Fibroblast of skin of left biceps (primary cell): ENCODE data around the gene CDT1.

Experiments
- DNase-seq, 2 experiments: peaks; one replicate each; pipeline ENCODE4 v3.0.0-alpha.2; 2013; ENCODE audit warnings: low read depth in 2 of 2

The CDT1 gene

GRCh38 chr16:88804552-88805339, 1.2 kb downstream of the CDT1 start:
- no peak for DNase-seq

GRCh38 chr16:88805340-88805715, 1.7 kb downstream of the CDT1 start:
- no peak for DNase-seq

- DNase-seq: no peak
Observed at GRCh38 chr16:88805887-88806393, 2.4 kb downstream of the CDT1 start.

DNA sequence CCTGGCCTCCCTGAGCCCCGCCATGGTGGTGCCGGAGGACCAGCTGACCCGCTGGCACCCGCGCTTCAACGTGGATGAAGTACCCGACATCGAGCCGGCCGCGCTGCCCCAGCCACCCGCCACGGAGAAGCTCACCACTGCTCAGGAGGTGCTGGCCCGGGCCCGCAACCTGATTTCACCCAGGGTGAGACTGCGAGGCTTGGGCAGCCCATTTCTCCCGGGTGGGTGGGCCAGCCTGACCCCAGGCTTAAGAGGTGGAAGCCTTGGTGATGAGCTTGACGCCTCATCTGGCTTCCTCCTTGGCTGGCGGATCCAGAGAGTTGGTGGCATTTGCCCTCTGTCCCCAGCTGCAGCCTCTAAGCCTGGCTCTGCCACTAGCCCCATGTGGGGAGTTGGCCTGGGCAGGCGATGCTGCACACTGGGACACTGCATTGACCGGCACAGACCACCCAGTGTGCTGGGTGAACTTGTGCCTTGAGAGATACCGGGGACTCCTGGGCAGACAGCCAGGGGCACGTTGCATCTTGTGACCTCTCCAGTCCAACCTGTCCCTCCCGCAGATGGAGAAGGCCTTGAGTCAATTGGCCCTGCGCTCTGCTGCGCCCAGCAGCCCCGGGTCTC, 3.0 kb downstream of the CDT1 start:
- DNase-seq: no peak

DNA sequence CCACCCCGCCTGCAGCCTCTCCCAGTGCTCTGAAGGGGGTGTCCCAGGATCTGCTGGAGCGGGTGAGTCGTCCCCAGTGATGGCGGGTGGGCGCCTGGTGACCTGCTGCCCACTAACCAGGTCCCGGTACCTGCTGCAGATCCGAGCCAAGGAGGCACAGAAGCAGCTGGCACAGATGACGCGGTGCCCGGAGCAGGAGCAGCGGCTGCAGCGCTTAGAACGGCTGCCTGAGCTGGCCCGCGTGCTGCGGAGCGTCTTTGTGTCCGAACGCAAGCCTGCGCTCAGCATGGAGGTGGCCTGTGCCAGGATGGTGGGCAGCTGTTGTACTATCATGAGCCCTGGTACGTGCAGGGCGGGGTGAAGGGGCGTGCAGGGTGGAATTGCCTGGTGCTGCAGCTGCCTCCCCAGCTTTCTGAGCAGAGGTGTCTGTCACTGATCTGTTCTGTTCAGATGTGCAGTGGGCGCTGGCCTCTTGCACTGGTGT, 3.6 kb downstream of the CDT1 start:
- no peak for DNase-seq

GRCh38 chr16:88807626-88808453, 4.3 kb downstream of the CDT1 start:
- DNase-seq: no peak

DNA sequence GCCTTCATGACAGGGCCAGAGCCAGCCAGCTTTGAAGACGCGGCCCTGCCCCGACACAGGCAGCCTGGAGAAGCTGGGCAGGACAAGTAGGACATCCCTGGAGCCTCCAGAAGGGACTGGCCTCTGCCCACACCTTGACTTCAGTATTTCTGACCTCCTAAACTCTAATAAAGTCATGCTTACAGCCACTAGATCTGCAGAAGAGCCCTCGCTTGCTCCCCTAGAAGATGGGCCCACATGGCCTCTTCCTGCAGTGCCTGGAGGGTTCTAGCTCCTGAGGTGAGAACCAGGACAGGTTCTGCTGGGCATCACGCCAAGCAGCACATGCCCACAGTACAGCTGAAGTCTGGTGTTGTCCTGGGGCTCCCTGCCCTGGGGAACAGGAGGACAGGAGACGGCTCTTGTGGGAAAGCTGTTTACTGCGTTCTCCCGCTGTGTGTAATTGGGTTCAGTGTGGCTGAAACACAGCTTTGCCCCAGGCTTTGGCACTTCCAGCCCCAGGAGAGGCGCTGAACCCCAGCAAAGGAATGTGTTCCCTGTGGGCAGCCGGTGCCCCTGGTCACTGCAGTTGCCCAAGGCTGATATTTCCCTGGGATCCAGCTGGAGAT, 5.6 kb downstream of the CDT1 start:
- no peak for DNase-seq

- no peak for DNase-seq
Observed at GRCh38 chr16:88809676-88810165, 6.1 kb downstream of the CDT1 start.

DNA sequence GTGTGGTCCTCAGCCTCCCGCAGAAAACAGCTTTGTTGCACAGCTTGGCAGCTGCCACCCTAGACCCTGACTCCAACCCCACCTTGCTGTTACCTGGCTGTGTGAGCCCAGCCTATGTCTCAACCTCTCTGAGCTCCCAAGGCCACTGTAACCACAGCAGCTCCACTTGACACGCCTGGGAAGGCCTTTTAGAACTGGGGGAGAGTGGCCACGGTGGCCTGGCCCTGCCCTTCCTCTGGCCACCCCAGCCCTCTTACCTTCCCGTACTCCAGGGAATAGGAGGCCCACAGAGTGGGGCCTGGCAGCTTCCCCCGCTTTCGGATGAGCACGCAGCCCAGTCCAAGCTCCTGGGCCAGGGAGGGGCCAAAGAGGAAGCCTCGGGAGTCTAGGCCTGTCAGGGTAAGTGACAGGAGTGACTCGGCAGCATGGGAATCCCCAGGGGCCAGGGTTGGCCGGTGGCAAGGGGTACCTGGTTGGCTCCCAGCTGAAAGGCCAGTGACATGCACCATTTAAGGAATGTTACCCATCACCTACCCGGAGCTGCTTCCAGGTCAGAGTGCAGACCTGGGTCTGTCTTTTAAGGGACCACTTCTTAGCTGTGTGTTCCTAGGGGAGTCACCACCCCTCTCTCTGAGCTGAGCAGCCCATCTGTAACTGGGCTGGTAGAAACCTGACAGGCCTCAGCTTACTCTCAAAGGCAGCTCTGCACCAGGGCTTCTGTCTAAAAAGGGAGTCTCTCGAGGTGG, 6.8 kb downstream of the CDT1 start:
- no peak for DNase-seq

- DNase-seq: peak in 1 of 2 experiments; percentile 50
Observed at GRCh38 chr16:88810912-88811768, 7.6 kb downstream of the CDT1 start.

- DNase-seq: peak; percentile 80 to 84
Observed at GRCh38 chr16:88811769-88812512, 8.4 kb downstream of the CDT1 start, which contains the start of gene APRT. Gene APRT, minus strand, starts transcription at chr16:88811928. Its CDS starts 29 bp downstream, at chr16:88811899.

DNA sequence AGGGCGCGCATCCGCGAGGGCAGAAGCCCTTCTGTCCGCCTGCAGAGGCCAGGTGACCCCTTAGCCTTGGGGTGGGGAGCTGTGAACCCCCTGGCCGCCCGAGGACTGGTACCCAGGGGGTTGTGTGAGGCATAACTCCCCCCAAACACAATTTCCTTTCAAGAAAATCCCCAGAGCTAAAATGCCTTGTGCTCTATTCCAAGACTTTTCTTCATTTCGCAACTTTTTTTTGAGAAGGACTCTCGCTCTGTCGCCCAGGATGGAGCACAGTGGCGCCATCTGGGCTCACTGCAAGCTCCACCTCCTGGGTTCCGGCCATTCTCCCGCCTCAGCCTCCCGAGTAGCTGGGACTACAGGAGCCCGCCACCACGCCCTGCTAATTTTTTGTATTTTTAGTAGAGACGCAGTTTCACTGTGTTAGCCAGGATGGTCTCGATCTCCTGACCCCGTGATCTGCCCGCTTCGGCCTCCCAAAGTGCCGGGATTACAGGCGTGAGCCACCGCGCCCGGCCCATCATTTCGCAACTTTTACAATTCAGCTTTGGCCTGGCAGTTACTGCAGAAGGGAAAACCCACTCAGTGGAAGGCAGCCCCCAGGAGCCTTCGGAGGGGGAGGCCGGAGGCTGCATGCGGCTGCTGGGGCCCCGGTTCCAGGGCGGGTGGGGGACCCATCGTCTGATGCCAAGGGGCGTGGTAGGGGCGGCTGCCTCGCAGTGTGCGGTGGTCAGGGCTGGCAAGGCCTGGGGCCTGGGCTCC, 9.1 kb downstream of the CDT1 start:
- no peak for DNase-seq

- no peak for DNase-seq
Observed at GRCh38 chr16:88813269-88814143, 9.9 kb downstream of the CDT1 start.

DNA sequence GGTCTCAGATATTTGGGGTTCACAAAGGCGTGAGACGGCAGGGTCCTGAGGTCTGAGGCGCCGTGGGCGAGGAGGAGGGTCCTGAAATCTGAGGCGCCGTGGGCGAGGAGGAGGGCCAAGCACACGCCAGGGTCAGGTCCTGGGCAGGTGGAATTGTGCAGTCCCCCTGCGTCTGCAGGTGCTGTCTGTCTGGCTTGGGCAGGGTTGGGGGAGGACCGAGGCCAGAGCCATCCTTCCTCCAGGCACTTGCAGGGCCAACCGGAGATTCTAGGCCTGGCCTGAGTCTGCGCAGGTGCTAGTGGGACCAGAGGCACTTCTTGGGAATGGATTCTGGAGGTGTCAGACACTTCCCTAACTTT, 10.5 kb downstream of the CDT1 start:
- no peak for DNase-seq

DNA sequence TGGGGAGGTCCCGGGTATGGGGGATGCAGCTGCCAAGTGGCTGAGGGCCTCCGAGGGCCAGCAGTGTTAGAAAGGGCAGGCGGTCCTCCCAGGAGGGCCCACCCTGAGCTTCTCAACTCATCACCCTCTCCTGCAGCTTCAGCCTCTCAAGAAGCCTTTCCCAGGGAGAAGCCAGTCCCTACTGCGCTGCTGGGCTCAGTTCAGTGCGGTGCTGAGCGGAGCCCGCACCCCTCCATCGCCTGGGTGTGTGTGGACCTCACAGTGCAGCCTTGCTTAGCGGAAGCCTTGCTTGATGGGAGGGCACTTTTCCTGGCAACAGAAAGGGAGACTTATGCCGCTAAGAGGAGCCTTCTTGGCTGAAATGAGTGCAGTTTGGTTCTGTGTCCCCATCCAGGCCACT, 11.6 kb downstream of the CDT1 start:
- no peak for DNase-seq

DNA sequence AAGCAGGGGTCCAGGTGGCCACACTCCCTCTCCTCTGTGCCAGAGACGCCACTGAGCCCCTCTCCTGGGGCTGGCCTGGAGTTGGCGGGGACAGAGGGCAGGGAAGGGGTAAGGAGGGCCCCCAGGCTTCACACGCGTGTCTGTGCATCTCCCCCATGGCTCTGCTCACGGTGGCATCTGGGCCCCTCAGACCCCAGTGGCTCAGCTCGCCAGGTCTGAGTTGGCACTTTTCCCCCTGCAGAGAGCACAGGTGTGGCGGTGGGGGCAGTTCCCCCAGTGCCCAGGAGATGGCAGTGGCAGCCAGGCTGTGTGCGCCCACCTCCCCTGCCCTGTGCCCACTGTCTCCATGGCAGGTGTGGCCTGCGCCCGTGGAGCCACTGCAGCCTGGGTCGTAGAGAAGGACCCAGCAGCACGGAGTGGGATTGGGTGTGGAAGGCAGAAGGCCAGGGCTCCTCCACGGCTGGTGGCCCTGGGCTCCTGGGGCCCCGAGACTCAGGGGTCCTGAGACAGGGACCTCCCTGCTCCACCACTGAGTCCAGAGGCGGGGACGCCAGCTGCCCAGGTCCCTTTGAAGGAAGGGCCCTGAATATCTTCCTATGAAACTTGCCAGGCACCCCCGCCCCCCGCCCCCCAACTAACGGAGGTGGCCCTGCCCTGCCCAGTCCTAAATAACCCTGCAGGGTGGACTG, 12.5 kb downstream of the CDT1 start:
- no peak for DNase-seq
